ENCODE data around the gene NFS1. TPM values are rescaled to one million over a fixed set of nuclear protein-coding genes. Genes with fewer than 3 reads are reported as not detected.
"Not testable (repeated sequence)": the region's sequence is repeated elsewhere in the genome, so short reads cannot be mapped to it uniquely, and the experiment has no call there.

The NFS1 gene
- polyA plus RNA-seq, 1 of the 3 experiments (the other 2 are of a cell fraction) = 75.6 TPM

DNA sequence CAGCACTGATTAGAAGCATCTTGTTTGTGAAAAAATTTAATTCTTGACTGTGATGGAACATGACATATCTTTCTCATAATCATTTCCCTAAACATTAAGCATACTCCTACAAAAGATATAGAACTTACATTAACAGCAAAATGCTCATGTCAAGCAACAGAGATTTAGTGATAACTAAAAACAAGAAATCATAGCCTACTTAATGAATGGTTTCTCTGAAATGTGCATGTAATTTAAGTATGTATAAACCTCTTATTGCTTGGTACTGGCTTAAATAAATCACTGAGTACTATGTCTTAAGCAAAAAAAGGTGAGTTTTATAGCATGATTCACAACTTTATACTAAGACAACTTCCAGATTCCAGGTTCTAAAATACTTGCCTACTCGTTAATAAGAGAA is 9.3 kb upstream of the NFS1 start (continued):
- TF ChIP-seq SMC3 (IDR thresholded peaks at IDR 0.05; ENCODE audit: low read depth, low read length) = no peak
- TF ChIP-seq CHD2 (IDR thresholded peaks at IDR 0.05; ENCODE audit: low read length, partially characterized antibody) = no peak

DNA sequence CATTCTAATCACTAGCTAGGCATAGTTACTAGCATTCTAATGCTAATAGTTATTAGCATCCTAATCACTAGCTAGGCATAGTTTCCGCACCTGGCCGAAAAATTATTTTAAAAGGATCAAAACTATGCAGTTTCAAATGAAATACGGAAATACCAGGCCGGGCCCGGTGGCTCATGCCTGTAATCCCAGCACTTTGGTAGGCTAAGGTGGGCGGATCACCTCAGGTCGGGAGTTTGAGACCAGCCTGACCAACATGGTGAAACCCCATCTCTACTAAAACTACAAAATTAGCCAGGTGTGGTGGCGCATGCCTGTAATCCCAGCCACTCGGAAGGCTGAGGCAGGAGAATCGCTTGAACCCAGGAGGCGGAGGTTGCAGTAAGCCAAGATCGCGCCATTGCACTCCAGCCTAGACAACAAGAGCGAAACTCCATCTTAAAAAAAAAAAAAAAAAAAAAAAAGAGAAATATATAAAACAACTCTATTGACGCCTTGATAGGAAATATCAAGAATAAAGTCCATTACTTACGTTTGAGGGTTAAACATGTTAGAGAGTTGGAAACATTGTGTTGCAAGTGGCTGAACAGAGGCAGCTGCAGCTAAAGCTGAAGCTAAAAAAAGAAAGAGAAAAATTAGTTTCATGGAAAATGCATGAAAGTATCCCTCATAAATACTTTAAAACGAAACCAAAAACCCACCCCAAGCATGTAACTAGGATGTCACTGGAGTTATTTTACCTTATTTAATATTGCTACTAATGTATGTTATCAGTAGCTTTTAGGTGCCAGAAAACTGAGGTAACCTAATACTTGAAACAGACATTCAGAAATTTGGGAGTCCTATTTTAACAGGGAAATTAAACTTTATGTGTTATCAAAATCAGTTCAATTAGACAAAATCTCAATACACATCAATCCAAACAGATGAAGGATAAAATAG is 7.7 kb upstream of the NFS1 start:
- H4K20me1 ChIP-seq (ENCODE audit: insufficient read depth) = peaks cover 89% of the 10 kb centered on the region
- H3K27ac ChIP-seq (ENCODE audit: low read depth in 2 of 2, low read length in 1 of 2) = peak overlapping the region in 1 of 2 experiments; percentile 0; a peak in 1 of 4 replicates
- peaks cover 0 to 21% of the 10 kb centered on the region in 2 experiments; a peak in 3 of 4 replicates for H3K4me1 ChIP-seq (ENCODE audit: control insufficient read depth in 1 of 2, insufficient read depth in 2 of 2, low read depth in 1 of 2, low read length in 1 of 2)
- peaks cover 98% of the 10 kb centered on the region for H3F3A ChIP-seq (replicated peaks; ENCODE audit: insufficient read depth)
- H3K9me3 ChIP-seq; H3K4me3 ChIP-seq (ENCODE audit: low read depth in 2 of 2, low read length in 1 of 2); H3K27me3 ChIP-seq (ENCODE audit: insufficient read depth); DNase-seq; POLR2A ChIA-PET; H3K9me2 ChIP-seq; H3K9ac ChIP-seq; H3K4me2 ChIP-seq; H2AFZ ChIP-seq (ENCODE audit: low read depth): not testable (repeated sequence)
- peaks cover 95 to 97% of the 10 kb centered on the region in 2 experiments for H3K36me3 ChIP-seq (replicated peaks in 1 of 2; ENCODE audit: control insufficient read depth in 1 of 2, insufficient read depth in 2 of 2, low read length in 1 of 2)
- H3K79me2 ChIP-seq (ENCODE audit: insufficient read depth) = peaks cover 85% of the 10 kb centered on the region
- CTCF ChIA-PET = interaction anchor here (1.3 to 3.1 kb wide), 4 partner anchors 12 to 243 kb away, joined by 4 to 12 read pairs (median 5); no protein-coding TSS in a partner anchor
- WGBS (ENCODE audit: low lambda C conversion rate) = 94% methylated on average over 17 of the region's 17 CpGs

DNA sequence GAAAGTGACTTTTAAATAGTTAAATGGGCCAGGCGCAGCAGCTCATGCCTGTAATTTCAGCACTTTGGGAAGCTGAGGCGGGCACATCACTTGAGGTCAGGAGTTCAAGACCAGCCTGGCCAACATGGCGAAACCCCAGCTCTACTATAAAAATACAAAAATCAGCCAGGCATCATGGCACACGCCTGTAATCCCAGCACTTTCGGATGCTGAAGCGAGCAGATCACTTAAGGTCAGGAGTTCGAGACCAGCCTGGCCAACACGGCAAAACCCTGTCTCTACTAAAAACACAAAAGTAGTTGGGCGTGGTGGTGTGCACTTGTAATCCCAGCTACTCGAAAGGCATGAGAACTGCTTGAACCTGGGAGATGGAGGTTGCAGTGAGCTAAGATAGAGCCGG is 6.7 kb upstream of the NFS1 start:
- H3K4me3 ChIP-seq (ENCODE audit: low read depth in 2 of 2, low read length in 1 of 2); H3K4me2 ChIP-seq; H3K9me2 ChIP-seq; H2AFZ ChIP-seq (ENCODE audit: low read depth); H3K9me3 ChIP-seq; H3K27me3 ChIP-seq (ENCODE audit: insufficient read depth); POLR2A ChIA-PET; H3K9ac ChIP-seq; DNase-seq: not testable (repeated sequence)
- H3K36me3 ChIP-seq (replicated peaks in 1 of 2; ENCODE audit: control insufficient read depth in 1 of 2, insufficient read depth in 2 of 2, low read length in 1 of 2) = peaks cover 89 to 96% of the 10 kb centered on the region in 2 experiments
- CTCF ChIA-PET = interaction anchor here (1.2 to 3.1 kb wide), 3 partner anchors 13 to 242 kb away, joined by 3 to 12 read pairs (median 5); no protein-coding TSS in a partner anchor
- peaks cover 80% of the 10 kb centered on the region for H4K20me1 ChIP-seq (ENCODE audit: insufficient read depth)
- H3K4me1 ChIP-seq (ENCODE audit: control insufficient read depth in 1 of 2, insufficient read depth in 2 of 2, low read depth in 1 of 2, low read length in 1 of 2) = peaks cover 0 to 19% of the 10 kb centered on the region in 2 experiments
- peaks cover 82% of the 10 kb centered on the region for H3K79me2 ChIP-seq (ENCODE audit: insufficient read depth)
- WGBS (ENCODE audit: low lambda C conversion rate) = 92% methylated on average over 11 of the region's 11 CpGs
- peaks cover 100% of the 10 kb centered on the region for H3F3A ChIP-seq (replicated peaks; ENCODE audit: insufficient read depth)
- peak overlapping the region in 1 of 2 experiments; percentile 0; a peak in 1 of 4 replicates for H3K27ac ChIP-seq (ENCODE audit: low read depth in 2 of 2, low read length in 1 of 2)

DNA sequence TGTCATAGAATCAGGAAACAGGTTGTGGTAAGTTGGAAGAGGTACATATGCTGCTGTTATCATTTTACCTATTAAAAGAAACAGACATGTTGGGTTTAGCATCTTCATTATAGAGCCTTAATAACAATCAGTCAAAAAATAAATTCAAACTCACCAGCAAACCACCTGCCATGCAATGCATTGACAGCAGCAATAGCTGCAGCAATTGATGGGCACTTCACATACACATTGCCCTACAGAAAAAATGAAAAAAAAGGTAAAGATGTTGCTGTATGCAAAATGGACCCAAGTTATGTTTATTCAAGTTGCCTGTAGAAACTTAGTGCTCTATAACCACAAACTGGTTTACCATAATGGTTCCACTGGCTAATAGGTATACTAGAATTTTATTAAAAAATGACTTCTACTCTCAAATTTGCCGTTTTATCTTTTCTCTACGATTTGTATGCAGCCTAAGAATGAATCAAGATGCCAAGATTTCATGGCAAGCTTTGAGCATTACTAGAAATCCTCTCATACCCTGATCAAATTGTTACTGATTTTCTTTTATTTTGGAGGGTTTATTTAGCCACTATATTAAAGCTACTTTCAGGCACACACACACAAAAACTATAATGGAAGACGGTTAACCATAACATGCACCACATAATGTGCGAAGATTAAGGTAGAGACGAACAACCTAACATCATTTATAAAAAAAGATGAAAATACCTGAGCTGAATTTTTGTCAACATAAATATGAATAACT is 5.5 kb upstream of the NFS1 start:
- no peak overlapping the region for H3K9ac ChIP-seq
- peaks cover 82% of the 10 kb centered on the region for H3K79me2 ChIP-seq (ENCODE audit: insufficient read depth)
- peaks cover 5 to 9% of the 10 kb centered on the region in 2 experiments for H3K4me1 ChIP-seq (ENCODE audit: control insufficient read depth in 1 of 2, insufficient read depth in 2 of 2, low read depth in 1 of 2, low read length in 1 of 2)
- WGBS (ENCODE audit: low lambda C conversion rate) = 90% methylated on average over 5 of the region's 5 CpGs
- H3K27ac ChIP-seq (ENCODE audit: low read depth in 2 of 2, low read length in 1 of 2) = peak overlapping the region in 1 of 2 experiments; percentile 89; a peak in 1 of 4 replicates
- H3K9me2 ChIP-seq = no peaks in the 10 kb centered on the region
- H3F3A ChIP-seq (replicated peaks; ENCODE audit: insufficient read depth) = peaks cover 98% of the 10 kb centered on the region
- ChIA-PET CTCF (interaction anchor here (1.2 to 3.1 kb wide), 4 partner anchors 14 to 180 kb away, joined by 3 to 12 read pairs (median 4); no protein-coding TSS in a partner anchor), POLR2A (no interaction called here)
- H4K20me1 ChIP-seq (ENCODE audit: insufficient read depth) = peaks cover 67% of the 10 kb centered on the region
- TF ChIP-seq, protein P1, sequence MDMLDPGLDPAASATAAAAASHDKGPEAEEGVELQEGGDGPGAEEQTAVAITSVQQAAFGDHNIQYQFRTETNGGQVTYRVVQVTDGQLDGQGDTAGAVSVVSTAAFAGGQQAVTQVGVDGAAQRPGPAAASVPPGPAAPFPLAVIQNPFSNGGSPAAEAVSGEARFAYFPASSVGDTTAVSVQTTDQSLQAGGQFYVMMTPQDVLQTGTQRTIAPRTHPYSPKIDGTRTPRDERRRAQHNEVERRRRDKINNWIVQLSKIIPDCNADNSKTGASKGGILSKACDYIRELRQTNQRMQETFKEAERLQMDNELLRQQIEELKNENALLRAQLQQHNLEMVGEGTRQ (IDR thresholded peaks at IDR 0.05; ENCODE audit: borderline replicate concordance, low read depth, low read length) = no peak
- TF ChIP-seq MEF2A (IDR thresholded peaks at IDR 0.05; ENCODE audit: borderline replicate concordance, low read depth) = no peak
- TF ChIP-seq, protein P2, sequence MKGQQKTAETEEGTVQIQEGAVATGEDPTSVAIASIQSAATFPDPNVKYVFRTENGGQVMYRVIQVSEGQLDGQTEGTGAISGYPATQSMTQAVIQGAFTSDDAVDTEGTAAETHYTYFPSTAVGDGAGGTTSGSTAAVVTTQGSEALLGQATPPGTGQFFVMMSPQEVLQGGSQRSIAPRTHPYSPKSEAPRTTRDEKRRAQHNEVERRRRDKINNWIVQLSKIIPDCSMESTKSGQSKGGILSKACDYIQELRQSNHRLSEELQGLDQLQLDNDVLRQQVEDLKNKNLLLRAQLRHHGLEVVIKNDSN (IDR thresholded peaks at IDR 0.05; ENCODE audit: borderline replicate concordance, low read depth) = no peak
- TF ChIP-seq RFX5 (IDR thresholded peaks at IDR 0.05; ENCODE audit: low read length) = no peak
- TF ChIP-seq FOSL2 (IDR thresholded peaks at IDR 0.05; ENCODE audit: borderline replicate concordance, low read depth) = no peak
- TF ChIP-seq EZH2phosphoT487 (IDR thresholded peaks at IDR 0.05; ENCODE audit: borderline replicate concordance, low read depth) = no peak
- TF ChIP-seq GABPA (IDR thresholded peaks at IDR 0.05; ENCODE audit: low read depth) = no peak
- TF ChIP-seq, protein P3, sequence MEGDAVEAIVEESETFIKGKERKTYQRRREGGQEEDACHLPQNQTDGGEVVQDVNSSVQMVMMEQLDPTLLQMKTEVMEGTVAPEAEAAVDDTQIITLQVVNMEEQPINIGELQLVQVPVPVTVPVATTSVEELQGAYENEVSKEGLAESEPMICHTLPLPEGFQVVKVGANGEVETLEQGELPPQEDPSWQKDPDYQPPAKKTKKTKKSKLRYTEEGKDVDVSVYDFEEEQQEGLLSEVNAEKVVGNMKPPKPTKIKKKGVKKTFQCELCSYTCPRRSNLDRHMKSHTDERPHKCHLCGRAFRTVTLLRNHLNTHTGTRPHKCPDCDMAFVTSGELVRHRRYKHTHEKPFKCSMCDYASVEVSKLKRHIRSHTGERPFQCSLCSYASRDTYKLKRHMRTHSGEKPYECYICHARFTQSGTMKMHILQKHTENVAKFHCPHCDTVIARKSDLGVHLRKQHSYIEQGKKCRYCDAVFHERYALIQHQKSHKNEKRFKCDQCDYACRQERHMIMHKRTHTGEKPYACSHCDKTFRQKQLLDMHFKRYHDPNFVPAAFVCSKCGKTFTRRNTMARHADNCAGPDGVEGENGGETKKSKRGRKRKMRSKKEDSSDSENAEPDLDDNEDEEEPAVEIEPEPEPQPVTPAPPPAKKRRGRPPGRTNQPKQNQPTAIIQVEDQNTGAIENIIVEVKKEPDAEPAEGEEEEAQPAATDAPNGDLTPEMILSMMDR (IDR thresholded peaks at IDR 0.05) = no peak
- H2AFZ ChIP-seq (ENCODE audit: low read depth) = no peak overlapping the region
- no peaks in the 10 kb centered on the region for H3K27me3 ChIP-seq (ENCODE audit: insufficient read depth)
- no peaks in the 10 kb centered on the region for H3K9me3 ChIP-seq
- peaks cover 78 to 92% of the 10 kb centered on the region in 2 experiments for H3K36me3 ChIP-seq (replicated peaks in 1 of 2; ENCODE audit: control insufficient read depth in 1 of 2, insufficient read depth in 2 of 2, low read length in 1 of 2)
- no peak for DNase-seq
- H3K4me2 ChIP-seq = no peak overlapping the region
- H3K4me3 ChIP-seq (ENCODE audit: low read depth in 2 of 2, low read length in 1 of 2) = no peak overlapping the region
